ENCODE measurements around the gene MEAK7. TPM values are rescaled to one million over a fixed set of nuclear protein-coding genes. Genes with fewer than 3 reads are reported as not detected.
"Not testable (repeated sequence)": the region's sequence is repeated elsewhere in the genome, so short reads cannot be mapped to it uniquely, and the experiment has no call there.

Gene MEAK7
- total RNA-seq, 2 experiments from 2014 or later, result 62.3 to 72.4 TPM

GRCh38 chr16:84520725-84521496 is 16.5 kb upstream of the MEAK7 start:
- Mint-ChIP-seq H3K36me3 (ENCODE audit: low read depth) (peaks cover 61% of the 10 kb centered on the region), H3K27ac (peak overlapping the region; percentile 92), H3K4me3 (peak overlapping the region; percentile 1), H3K9me3 (ENCODE audit: insufficient read depth) (no peaks in the 10 kb centered on the region), H3K4me1 (ENCODE audit: low read depth) (peaks cover 81% of the 10 kb centered on the region), H3K27me3 (ENCODE audit: low read depth) (no peaks in the 10 kb centered on the region)
- CTCF ChIA-PET, result interaction anchor here (0.7 to 7.1 kb wide), 7 partner anchors 12 to 127 kb away, joined by 3 to 68 read pairs (median 9); no protein-coding TSS in a partner anchor
- POLR2A ChIA-PET, result interaction anchor here (1.4 to 4.5 kb wide), 5 partner anchors 12 to 405 kb away, joined by 4 to 31 read pairs (median 11); partner anchors contain the start of gene MBTPS1
- DNase-seq (no peak), ATAC-seq (no peak)

GRCh38 chr16:84519855-84520254 is 15.4 kb upstream of the MEAK7 start:
- no peaks in the 10 kb centered on the region for H3K27me3 Mint-ChIP-seq (ENCODE audit: low read depth)
- ChIA-PET POLR2A (interaction anchor here (0.6 to 4.5 kb wide), 15 partner anchors 10 to 404 kb away, joined by 3 to 31 read pairs (median 4); partner anchors contain the start of gene MBTPS1), CTCF (interaction anchor here (1.1 to 7.1 kb wide), 16 partner anchors 9 to 103 kb away, joined by 3 to 68 read pairs (median 6); no protein-coding TSS in a partner anchor)
- peaks cover 65% of the 10 kb centered on the region for H3K36me3 Mint-ChIP-seq (ENCODE audit: low read depth)
- ATAC-seq (no peak), DNase-seq (peak; percentile 63)
- peaks cover 85% of the 10 kb centered on the region for H3K4me1 Mint-ChIP-seq (ENCODE audit: low read depth)
- H3K4me3 Mint-ChIP-seq, result peak overlapping the region; percentile 59
- H3K27ac Mint-ChIP-seq, result peak overlapping the region; percentile 92
- no peaks in the 10 kb centered on the region for H3K9me3 Mint-ChIP-seq (ENCODE audit: insufficient read depth)

- Mint-ChIP-seq H3K4me3 (peak overlapping the region; percentile 59), H3K27me3 (ENCODE audit: low read depth) (no peaks in the 10 kb centered on the region), H3K4me1 (ENCODE audit: low read depth) (peaks cover 91% of the 10 kb centered on the region), H3K27ac (peak overlapping the region; percentile 92), H3K9me3 (ENCODE audit: insufficient read depth) (no peaks in the 10 kb centered on the region), H3K36me3 (ENCODE audit: low read depth) (peaks cover 65% of the 10 kb centered on the region)
- DNase-seq, result peak; percentile 94
- ChIA-PET POLR2A (interaction anchor here (0.6 to 4.5 kb wide), 17 partner anchors 11 to 403 kb away, joined by 3 to 31 read pairs (median 4); partner anchors contain the start of gene MBTPS1), CTCF (interaction anchor here (0.8 to 7.1 kb wide), 20 partner anchors 10 to 219 kb away, joined by 3 to 68 read pairs (median 4); no protein-coding TSS in a partner anchor)
- peak; percentile 60 for ATAC-seq
These were observed 14.4 kb upstream of the MEAK7 start for GRCh38 chr16:84518804-84519341.

- Mint-ChIP-seq H3K36me3 (ENCODE audit: low read depth) (peaks cover 64% of the 10 kb centered on the region), H3K27ac (peak overlapping the region; percentile 92), H3K4me1 (ENCODE audit: low read depth) (peaks cover 94% of the 10 kb centered on the region)
- not testable (repeated sequence) for H3K27me3 Mint-ChIP-seq (ENCODE audit: low read depth); H3K9me3 Mint-ChIP-seq (ENCODE audit: insufficient read depth); H3K4me3 Mint-ChIP-seq; DNase-seq
- peak; percentile 3 for ATAC-seq
- CTCF ChIA-PET, result interaction anchor here (0.8 to 7.1 kb wide), 11 partner anchors 10 to 208 kb away, joined by 3 to 68 read pairs (median 5); no protein-coding TSS in a partner anchor
- POLR2A ChIA-PET, result interaction anchor here (0.5 to 4.5 kb wide), 9 partner anchors 12 to 1800 kb away, joined by 3 to 31 read pairs (median 3); no protein-coding TSS in a partner anchor
These were observed 13.8 kb upstream of the MEAK7 start for GRCh38 chr16:84518220-84518619.

- Mint-ChIP-seq H3K4me3 (no peak overlapping the region), H3K27ac (peak overlapping the region; percentile 92), H3K4me1 (ENCODE audit: low read depth) (peaks cover 93% of the 10 kb centered on the region), H3K27me3 (ENCODE audit: low read depth) (no peaks in the 10 kb centered on the region), H3K9me3 (ENCODE audit: insufficient read depth) (no peaks in the 10 kb centered on the region), H3K36me3 (ENCODE audit: low read depth) (peaks cover 62% of the 10 kb centered on the region)
- POLR2A ChIA-PET, result interaction anchor here (0.7 to 4.5 kb wide), 3 partner anchors 11 to 91 kb away, joined by 3 to 31 read pairs (median 3); no protein-coding TSS in a partner anchor
- no peak for ATAC-seq
- CTCF ChIA-PET, result interaction anchor here (0.9 to 7.1 kb wide), 6 partner anchors 9 to 105 kb away, joined by 3 to 68 read pairs (median 4); no protein-coding TSS in a partner anchor
- DNase-seq, result no peak
These were observed 12.9 kb upstream of the MEAK7 start for GRCh38 chr16:84517366-84517765.

GRCh38 chr16:84514874-84515835 is 10.7 kb upstream of the MEAK7 start:
- ATAC-seq (peak; percentile 90), DNase-seq (peak; percentile 97)
- H3K4me1 Mint-ChIP-seq (ENCODE audit: low read depth), result peaks cover 93% of the 10 kb centered on the region
- peaks cover 63% of the 10 kb centered on the region for H3K36me3 Mint-ChIP-seq (ENCODE audit: low read depth)
- peak overlapping the region; percentile 98 for H3K27ac Mint-ChIP-seq
- ChIA-PET POLR2A (interaction anchor here (0.6 to 3.0 kb wide), 12 partner anchors 11 to 107 kb away, joined by 3 to 26 read pairs (median 6); partner anchors contain the start of gene MEAK7), CTCF (interaction anchor here (0.9 to 12.3 kb wide), 8 partner anchors 9 to 223 kb away, joined by 3 to 172 read pairs (median 4); no protein-coding TSS in a partner anchor)
- H3K9me3 Mint-ChIP-seq (ENCODE audit: insufficient read depth), result no peaks in the 10 kb centered on the region
- peak overlapping the region; percentile 67 for H3K4me3 Mint-ChIP-seq
- H3K27me3 Mint-ChIP-seq (ENCODE audit: low read depth), result no peaks in the 10 kb centered on the region

- H3K27me3 Mint-ChIP-seq (ENCODE audit: low read depth), result no peaks in the 10 kb centered on the region
- no peaks in the 10 kb centered on the region for H3K9me3 Mint-ChIP-seq (ENCODE audit: insufficient read depth)
- ATAC-seq (peak; percentile 1), DNase-seq (no peak)
- peak overlapping the region; percentile 67 for H3K4me3 Mint-ChIP-seq
- ChIA-PET CTCF (interaction anchor here (0.6 to 12.3 kb wide), 14 partner anchors 8 to 224 kb away, joined by 3 to 172 read pairs (median 4); partner anchors contain the start of gene COTL1), POLR2A (interaction anchor here (0.6 to 3.0 kb wide), 12 partner anchors 12 to 108 kb away, joined by 3 to 26 read pairs (median 6); no protein-coding TSS in a partner anchor)
- peaks cover 60% of the 10 kb centered on the region for H3K36me3 Mint-ChIP-seq (ENCODE audit: low read depth)
- H3K4me1 Mint-ChIP-seq (ENCODE audit: low read depth), result peaks cover 90% of the 10 kb centered on the region
- peak overlapping the region; percentile 98 for H3K27ac Mint-ChIP-seq
These were observed 9.9 kb upstream of the MEAK7 start for GRCh38 chr16:84514295-84514873.

GRCh38 chr16:84513666-84514065 is 9.2 kb upstream of the MEAK7 start:
- ATAC-seq (no peak), DNase-seq (no peak)
- peak overlapping the region; percentile 67 for H3K4me3 Mint-ChIP-seq
- H3K36me3 Mint-ChIP-seq (ENCODE audit: low read depth), result peaks cover 62% of the 10 kb centered on the region
- peaks cover 90% of the 10 kb centered on the region for H3K4me1 Mint-ChIP-seq (ENCODE audit: low read depth)
- H3K9me3 Mint-ChIP-seq (ENCODE audit: insufficient read depth), result no peaks in the 10 kb centered on the region
- ChIA-PET CTCF (interaction anchor here (0.6 to 12.3 kb wide), 11 partner anchors 10 to 213 kb away, joined by 3 to 172 read pairs (median 4); partner anchors contain the start of gene COTL1), POLR2A (interaction anchor here (0.6 to 3.0 kb wide), 10 partner anchors 12 to 109 kb away, joined by 3 to 26 read pairs (median 6); no protein-coding TSS in a partner anchor)
- H3K27me3 Mint-ChIP-seq (ENCODE audit: low read depth), result no peaks in the 10 kb centered on the region
- peak overlapping the region; percentile 98 for H3K27ac Mint-ChIP-seq

- ChIA-PET POLR2A (interaction anchor here (0.8 to 3.0 kb wide), 2 partner anchors 36 to 94 kb away, joined by 5 to 14 read pairs; no protein-coding TSS in a partner anchor), CTCF (interaction anchor here (1.3 to 12.3 kb wide), 6 partner anchors 38 to 213 kb away, joined by 3 to 172 read pairs (median 5); partner anchors contain the start of gene COTL1)
- peak overlapping the region; percentile 98 for H3K27ac Mint-ChIP-seq
- DNase-seq (no peak), ATAC-seq (no peak)
- no peaks in the 10 kb centered on the region for H3K27me3 Mint-ChIP-seq (ENCODE audit: low read depth)
- H3K36me3 Mint-ChIP-seq (ENCODE audit: low read depth), result peaks cover 64% of the 10 kb centered on the region
- peak overlapping the region; percentile 16 for H3K4me3 Mint-ChIP-seq
- H3K4me1 Mint-ChIP-seq (ENCODE audit: low read depth), result peaks cover 92% of the 10 kb centered on the region
- no peaks in the 10 kb centered on the region for H3K9me3 Mint-ChIP-seq (ENCODE audit: insufficient read depth)
These were observed 8.7 kb upstream of the MEAK7 start for GRCh38 chr16:84513123-84513522.

- no peak overlapping the region for H3K4me3 Mint-ChIP-seq
- DNase-seq, result no peak
- no peaks in the 10 kb centered on the region for H3K9me3 Mint-ChIP-seq (ENCODE audit: insufficient read depth)
- ChIA-PET CTCF (interaction anchor here (0.7 to 12.3 kb wide), 11 partner anchors 16 to 227 kb away, joined by 3 to 172 read pairs (median 4); no protein-coding TSS in a partner anchor), POLR2A (interaction anchor here (0.8 to 1.9 kb wide), 6 partner anchors 38 to 111 kb away, joined by 3 to 8 read pairs (median 3); partner anchors contain the start of gene COTL1)
- peak overlapping the region; percentile 88 for H3K27ac Mint-ChIP-seq
- no peaks in the 10 kb centered on the region for H3K27me3 Mint-ChIP-seq (ENCODE audit: low read depth)
- peaks cover 93% of the 10 kb centered on the region for H3K4me1 Mint-ChIP-seq (ENCODE audit: low read depth)
- H3K36me3 Mint-ChIP-seq (ENCODE audit: low read depth), result peaks cover 60% of the 10 kb centered on the region
- ATAC-seq, result no peak
These were observed 7.4 kb upstream of the MEAK7 start for GRCh38 chr16:84511831-84512230.

Measured in activated CD8-positive, alpha-beta T cell treated with anti-CD3 and anti-CD28 coated beads, Interleukin-2, amount 10 ng/mL, durations not matched to agents 7 days and 5 days (primary cell).